RWPE1 (cell line): ENCODE measurements around the gene KIDINS220.

Experiments
- CTCF ChIA-PET: fragments of 350-600 bp; sonication (Branson Sonifier 250); formaldehyde crosslinking; extraction: SDS; loops from one replicate; lab custom pipeline; 2021; lab: Yijun Ruan, JAX
- POLR2A ChIA-PET: fragments of 400-600 bp; formaldehyde crosslinking; extraction: SDS; loops from one replicate; lab custom pipeline; 2020; ENCODE audit warnings: antibody characterized with exemption; ENCODE audit not compliant: low non-redundant PET; lab: Yijun Ruan, JAX
- DNase-seq: peaks from one replicate; pipeline ENCODE4 v3.0.0; 2012; ENCODE audit warnings: low spot score
- H3K27ac ChIP-seq: fragments of 450-650 bp; 2 replicates; pipeline ENCODE4 v1.5.1; 2017
- CTCF ChIP-seq: fragments of 450-650 bp; conservative IDR thresholded peaks from 2 replicates; pipeline ENCODE4 v1.5.1; 2017; ENCODE audit warnings: low read depth, mild to moderate bottlenecking

The KIDINS220 gene

GRCh38 chr2:8805278-8806210, 31.9 kb downstream of the KIDINS220 start:
- ChIA-PET POLR2A (no interaction called here), CTCF (no interaction called here)
- DNase-seq: no peak
- no peak for TF ChIP-seq CTCF
- H3K27ac ChIP-seq: no peak overlapping the region

- ChIA-PET POLR2A (no interaction called here), CTCF (interaction anchor here (0.6 to 1.0 kb wide), 3 partner anchors 26 to 255 kb away, joined by 3 read pairs; no protein-coding TSS in a partner anchor)
- DNase-seq: peak; percentile 93
- TF ChIP-seq CTCF: no peak
- H3K27ac ChIP-seq: no peak overlapping the region
Measured at GRCh38 chr2:8803658-8804379, 33.6 kb downstream of the KIDINS220 start.

GRCh38 chr2:8802741-8803140, 34.7 kb downstream of the KIDINS220 start:
- ChIA-PET CTCF (no interaction called here), POLR2A (no interaction called here)
- TF ChIP-seq CTCF: no peak
- H3K27ac ChIP-seq: no peak overlapping the region
- no peak for DNase-seq

GRCh38 chr2:8800821-8801220, 36.6 kb downstream of the KIDINS220 start:
- ChIA-PET CTCF (no interaction called here), POLR2A (no interaction called here)
- no peak for TF ChIP-seq CTCF
- DNase-seq: no peak
- H3K27ac ChIP-seq: no peak overlapping the region

GRCh38 chr2:8800218-8800617, 37.2 kb downstream of the KIDINS220 start:
- ChIA-PET POLR2A (no interaction called here), CTCF (no interaction called here)
- TF ChIP-seq CTCF: no peak
- DNase-seq: no peak
- H3K27ac ChIP-seq: no peak overlapping the region

DNA sequence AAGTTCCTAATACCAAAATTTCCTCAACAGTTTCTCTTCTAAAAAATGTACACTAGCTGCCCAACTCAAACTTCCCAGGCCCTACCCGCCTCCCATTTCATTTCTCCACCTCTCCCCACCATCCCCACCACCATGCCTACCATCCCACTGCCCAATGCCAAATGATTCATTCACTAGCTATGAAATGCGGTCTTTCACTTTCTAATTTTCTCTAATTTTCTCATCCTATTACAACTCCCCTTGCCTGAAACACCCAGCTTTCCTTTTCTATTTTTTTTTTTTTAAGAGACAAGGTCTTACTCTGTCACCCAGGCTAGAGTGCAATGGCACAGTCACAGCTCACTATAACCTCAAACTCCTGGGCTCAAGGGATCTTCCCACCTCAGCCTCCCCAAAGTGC, 38.4 kb downstream of the KIDINS220 start:
- no peak for DNase-seq
- TF ChIP-seq CTCF: no peak
- no peak overlapping the region for H3K27ac ChIP-seq
- CTCF ChIA-PET: no interaction called here
- POLR2A ChIA-PET: no interaction called here
